ENCODE data around the gene ZNF345. TPM values are rescaled to one million over a fixed set of nuclear protein-coding genes. Genes with fewer than 3 reads are reported as not detected.

ZNF345 gene
- total RNA-seq, 2 donors from 2014 or later: 8.2 to 8.4 TPM

- Mint-ChIP-seq H3K27ac (no peak overlapping the region), H3K27me3 (no peaks in the 10 kb centered on the region), H3K36me3 (ENCODE audit: low read depth) (peaks cover 3% of the 10 kb centered on the region), H3K4me1 (peaks cover 2% of the 10 kb centered on the region), H3K4me3 (no peak overlapping the region)
- DNase-seq (no peak), ATAC-seq (no peak)
- no peaks in the 10 kb centered on the region for H3K9me3 ChIP-seq (ENCODE audit: control insufficient read depth, low read length, poor library complexity, severe bottlenecking)
These were observed 1.2 kb downstream of the ZNF345 start for GRCh38 chr19:36851898-36852297.

DNA sequence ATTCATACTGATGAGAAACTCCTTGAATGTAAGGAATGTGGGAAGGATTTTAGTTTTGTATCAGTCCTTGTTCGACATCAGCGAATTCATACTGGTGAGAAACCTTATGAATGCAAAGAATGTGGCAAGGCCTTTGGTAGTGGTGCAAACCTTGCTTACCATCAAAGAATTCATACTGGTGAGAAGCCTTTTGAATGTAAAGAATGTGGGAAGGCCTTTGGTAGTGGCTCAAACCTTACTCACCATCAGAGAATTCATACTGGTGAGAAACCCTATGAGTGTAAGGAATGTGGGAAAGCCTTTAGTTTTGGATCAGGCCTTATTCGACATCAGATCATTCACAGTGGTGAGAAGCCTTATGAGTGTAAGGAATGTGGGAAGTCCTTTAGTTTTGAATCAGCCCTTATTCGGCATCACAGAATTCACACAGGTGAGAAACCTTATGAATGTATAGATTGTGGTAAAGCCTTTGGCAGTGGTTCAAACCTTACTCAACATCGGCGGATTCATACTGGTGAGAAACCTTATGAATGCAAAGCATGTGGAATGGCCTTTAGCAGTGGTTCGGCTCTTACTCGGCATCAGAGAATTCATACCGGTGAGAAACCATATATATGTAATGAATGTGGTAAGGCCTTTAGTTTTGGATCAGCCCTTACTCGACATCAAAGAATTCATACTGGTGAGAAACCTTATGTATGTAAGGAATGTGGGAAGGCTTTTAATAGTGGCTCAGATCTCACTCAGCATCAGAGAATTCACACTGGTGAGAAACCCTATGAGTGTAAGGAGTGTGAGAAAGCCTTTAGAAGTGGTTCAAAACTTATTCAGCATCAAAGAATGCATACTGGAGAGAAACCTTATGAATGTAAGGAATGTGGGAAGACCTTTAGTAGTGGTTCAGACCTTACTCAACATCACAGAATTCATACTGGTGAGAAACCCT lies 26.6 kb downstream of the ZNF345 start:
- Mint-ChIP-seq H3K4me1 (no peaks in the 10 kb centered on the region), H3K4me3 (no peak overlapping the region), H3K27me3 (no peaks in the 10 kb centered on the region), H3K27ac (no peak overlapping the region), H3K36me3 (ENCODE audit: low read depth) (peaks cover 14% of the 10 kb centered on the region)
- peaks cover 40% of the 10 kb centered on the region for H3K9me3 ChIP-seq (ENCODE audit: control insufficient read depth, low read length, poor library complexity, severe bottlenecking)
- ATAC-seq (no peak), DNase-seq (no peak)

GRCh38 chr19:36891768-36892357 lies 41.2 kb downstream of the ZNF345 start:
- no peaks in the 10 kb centered on the region for H3K4me1 Mint-ChIP-seq
- no peak for ATAC-seq
- H3K9me3 ChIP-seq (ENCODE audit: control insufficient read depth, low read length, poor library complexity, severe bottlenecking): peaks cover 65% of the 10 kb centered on the region
- peaks cover 6% of the 10 kb centered on the region for H3K36me3 Mint-ChIP-seq (ENCODE audit: low read depth)
- DNase-seq: no peak
- H3K27me3 Mint-ChIP-seq: no peaks in the 10 kb centered on the region
- no peak overlapping the region for H3K27ac Mint-ChIP-seq
- no peak overlapping the region for H3K4me3 Mint-ChIP-seq

DNA sequence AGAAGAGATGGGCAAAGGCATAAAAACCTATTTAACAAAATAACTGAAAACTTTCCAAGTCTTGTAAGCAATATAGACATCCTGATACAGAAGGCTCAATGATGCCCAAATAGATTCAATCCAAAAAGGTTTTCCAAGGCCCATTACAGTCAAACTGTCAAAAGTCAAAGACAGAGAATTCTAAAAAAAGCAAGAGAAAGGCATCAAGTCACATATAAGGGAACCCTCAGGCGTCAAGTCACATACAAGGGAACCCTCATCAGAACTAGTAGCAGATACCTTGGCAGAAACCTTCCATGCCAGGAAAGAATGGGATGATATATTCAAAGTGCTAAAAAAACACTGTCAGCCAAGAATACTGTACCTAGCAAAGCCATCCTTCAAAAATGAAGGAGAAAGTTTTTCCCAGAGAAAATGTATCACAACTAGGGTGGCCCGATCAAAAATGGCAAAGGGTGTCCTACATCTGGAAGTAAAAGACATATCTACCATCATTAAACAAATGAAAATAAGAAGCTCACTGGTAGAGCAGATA lies 44.2 kb downstream of the ZNF345 start:
- H3K9me3 ChIP-seq (ENCODE audit: control insufficient read depth, low read length, poor library complexity, severe bottlenecking): peaks cover 75% of the 10 kb centered on the region
- no peaks in the 10 kb centered on the region for H3K27me3 Mint-ChIP-seq
- DNase-seq: no peak
- H3K4me1 Mint-ChIP-seq: no peaks in the 10 kb centered on the region
- no peak overlapping the region for H3K27ac Mint-ChIP-seq
- no peak for ATAC-seq
- H3K36me3 Mint-ChIP-seq (ENCODE audit: low read depth): peaks cover 5% of the 10 kb centered on the region
- no peak overlapping the region for H3K4me3 Mint-ChIP-seq

- Mint-ChIP-seq H3K4me1 (no peaks in the 10 kb centered on the region), H3K36me3 (ENCODE audit: low read depth) (peaks cover 5% of the 10 kb centered on the region), H3K27ac (no peak overlapping the region), H3K27me3 (no peaks in the 10 kb centered on the region), H3K4me3 (no peak overlapping the region)
- H3K9me3 ChIP-seq (ENCODE audit: control insufficient read depth, low read length, poor library complexity, severe bottlenecking): peaks cover 59% of the 10 kb centered on the region
- ATAC-seq (no peak), DNase-seq (no peak)
These were observed 47.7 kb downstream of the ZNF345 start for GRCh38 chr19:36898422-36898821.

- Mint-ChIP-seq H3K27me3 (no peaks in the 10 kb centered on the region), H3K4me3 (peak within 1 kb of the TSS; percentile 95), H3K4me1 (peaks cover 14% of the 10 kb centered on the region), H3K36me3 (ENCODE audit: low read depth) (peaks cover 7% of the 10 kb centered on the region), H3K27ac (peak within 1 kb of the TSS; percentile 95)
- ATAC-seq: peak; percentile 97
- peaks cover 3% of the 10 kb centered on the region for H3K9me3 ChIP-seq (ENCODE audit: control insufficient read depth, low read length, poor library complexity, severe bottlenecking)
- DNase-seq: peak; percentile 82 to 91 (median 88)
These were observed 65.5 kb downstream of the ZNF345 start, which contains the start of the genes ZNF568 and ZNF829 for GRCh38 chr19:36915992-36916830. Gene ZNF568 (plus strand): TSS chr19:36916332. CDS start chr19:36922771, 6,439 bp downstream. Gene ZNF829 (minus strand): TSS chr19:36916291. CDS start chr19:36915167, 1,124 bp downstream.

- no peaks in the 10 kb centered on the region for H3K27me3 Mint-ChIP-seq
- H3K4me1 Mint-ChIP-seq: peaks cover 14% of the 10 kb centered on the region
- peak overlapping the region; percentile 95 for H3K27ac Mint-ChIP-seq
- H3K9me3 ChIP-seq (ENCODE audit: control insufficient read depth, low read length, poor library complexity, severe bottlenecking): peaks cover 3% of the 10 kb centered on the region
- peak overlapping the region; percentile 95 for H3K4me3 Mint-ChIP-seq
- ATAC-seq (no peak), DNase-seq (no peak)
- peaks cover 7% of the 10 kb centered on the region for H3K36me3 Mint-ChIP-seq (ENCODE audit: low read depth)
These were observed 66.3 kb downstream of the ZNF345 start for GRCh38 chr19:36916991-36917390.

DNA sequence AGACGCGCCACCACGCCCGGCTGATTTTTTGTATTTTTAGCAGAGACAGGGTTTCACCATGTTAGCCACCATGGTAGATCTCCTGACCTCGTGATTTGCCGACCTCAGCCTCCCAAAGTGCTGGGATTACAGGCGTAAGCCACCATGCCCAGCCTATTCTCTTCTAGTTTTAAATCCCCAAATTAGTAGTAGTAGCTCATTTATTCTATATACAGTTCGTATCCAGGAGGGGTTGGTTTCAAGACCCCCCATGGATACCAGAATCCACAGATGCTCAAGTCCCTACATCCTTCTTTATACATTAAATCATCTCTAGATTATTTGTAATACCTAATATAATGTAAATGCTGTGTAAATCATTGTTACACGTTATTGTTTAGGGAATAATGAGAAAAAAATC lies 67.4 kb downstream of the ZNF345 start:
- H3K36me3 Mint-ChIP-seq (ENCODE audit: low read depth): peaks cover 7% of the 10 kb centered on the region
- no peak overlapping the region for H3K27ac Mint-ChIP-seq
- no peaks in the 10 kb centered on the region for H3K27me3 Mint-ChIP-seq
- peaks cover 4% of the 10 kb centered on the region for H3K9me3 ChIP-seq (ENCODE audit: control insufficient read depth, low read length, poor library complexity, severe bottlenecking)
- peaks cover 14% of the 10 kb centered on the region for H3K4me1 Mint-ChIP-seq
- no peak for ATAC-seq
- DNase-seq: no peak
- H3K4me3 Mint-ChIP-seq: peak overlapping the region; percentile 22

Other genes starting within 250 kb of the ZNF345 start
- 1 to 10 TPM; 6.4 to 7.0 TPM for gene ZNF382, start 245.6 kb upstream of the ZNF345 start, total RNA-seq
- gene ZNF461, start 184.0 kb upstream of the ZNF345 start, total RNA-seq: 10 to 100 TPM in 1 of 2 donors, 1 to 10 TPM in 1; 9.0 to 11.1 TPM
- gene ZNF567, start 163.3 kb upstream of the ZNF345 start, total RNA-seq: 1 to 10 TPM; 6.1 to 7.4 TPM
- gene ZNF850, start 78.1 kb upstream of the ZNF345 start, total RNA-seq: 1 to 10 TPM; 2.0 to 2.4 TPM
- gene ZNF790, start 12.5 kb upstream of the ZNF345 start, total RNA-seq: 1 to 10 TPM; 2.6 to 4.5 TPM
- 1 to 10 TPM; 3.9 TPM for gene ZNF829, start 65.4 kb downstream of the ZNF345 start, total RNA-seq
- 1 to 10 TPM; 6.3 to 7.3 TPM for gene ZNF568, start 65.5 kb downstream of the ZNF345 start, total RNA-seq
- 1 to 10 TPM; 6.4 to 8.3 TPM for gene ZNF420, start 227.6 kb downstream of the ZNF345 start, total RNA-seq

Measured in T-helper 17 cell (primary cell).